WTC11 (cell line): ENCODE results near the gene STARD5. TPM values are rescaled to one million over a fixed set of nuclear protein-coding genes. Genes with fewer than 3 reads are reported as not detected.

Experiments
- ATAC-seq: fragments of 200-7000 bp; cut with Tn5 transposase; 2 replicates; pipeline ENCODE4 v1.10.0; 2021; ENCODE audit warnings: mild to moderate bottlenecking, moderate library complexity
- CTCF ChIA-PET: fragments of 300-600 bp; sonication (Branson Sonifier 250); formaldehyde crosslinking; loops from one replicate; lab custom pipeline; 2021; ENCODE audit warnings: antibody characterized with exemption; lab: Charles Lee
- POLR2A ChIA-PET: fragments of 350-600 bp; sonication (Branson Sonifier 250); formaldehyde crosslinking; loops from one replicate; lab custom pipeline; 2021; ENCODE audit warnings: antibody characterized with exemption; lab: Charles Lee
- DNase-seq: peaks from one replicate; pipeline ENCODE4 v3.0.0; 2021; ENCODE audit warnings: low spot score
- H3K27ac Mint-ChIP-seq: 2 replicates; pipeline ENCODE4 v1.8.0; 2021; ENCODE audit warnings: mixed read lengths
- H3K27me3 Mint-ChIP-seq: 2 replicates; pipeline ENCODE4 v1.8.0; 2021; ENCODE audit warnings: low read depth, mild to moderate bottlenecking, moderate library complexity, mixed read lengths
- H3K36me3 Mint-ChIP-seq: 2 replicates; pipeline ENCODE4 v1.8.0; 2021; ENCODE audit warnings: mixed read lengths
- H3K4me1 Mint-ChIP-seq: 2 replicates; pipeline ENCODE4 v1.8.0; 2022; ENCODE audit warnings: mixed read lengths
- H3K4me3 Mint-ChIP-seq: 2 replicates; pipeline ENCODE4 v1.8.0; 2021; ENCODE audit warnings: mild to moderate bottlenecking, moderate library complexity, mixed read lengths
- H3K9me3 Mint-ChIP-seq: 2 replicates; pipeline ENCODE4 v1.8.0; 2021; ENCODE audit warnings: mixed read lengths
- CREM ChIP-seq: sonication (generic); formaldehyde crosslinking; IDR thresholded peaks from 2 replicates; pipeline ENCODE4 v1.8.1; 2022; ENCODE audit warnings: mild to moderate bottlenecking, missing genetic modification reagents, moderate library complexity
- E2F4 ChIP-seq: sonication (generic); formaldehyde crosslinking; IDR thresholded peaks from 2 replicates; pipeline ENCODE4 v1.8.1; 2022; ENCODE audit warnings: low read depth, mild to moderate bottlenecking, moderate library complexity, missing genetic modification reagents, borderline replicate concordance
- FOXK1 ChIP-seq: sonication (generic); formaldehyde crosslinking; IDR thresholded peaks from 2 replicates; pipeline ENCODE4 v1.8.0; 2022; ENCODE audit warnings: mild to moderate bottlenecking, moderate library complexity, missing genetic modification reagents
- SOX15 ChIP-seq: fragments of 250-450 bp; sonication (Bioruptor Pico); IDR thresholded peaks from 2 replicates; pipeline ENCODE4 v1.9.0; 2021; ENCODE audit warnings: mild to moderate bottlenecking
- TEAD1 ChIP-seq: sonication (generic); formaldehyde crosslinking; IDR thresholded peaks from 2 replicates; pipeline ENCODE4 v1.8.0; 2022; ENCODE audit warnings: mild to moderate bottlenecking, missing genetic modification reagents
- ZNF138 ChIP-seq: sonication (generic); formaldehyde crosslinking; conservative IDR thresholded peaks from 2 replicates; pipeline ENCODE4 v1.8.1; 2022; ENCODE audit warnings: mild to moderate bottlenecking, moderate library complexity, missing genetic modification reagents
- ZNF423 ChIP-seq: fragments of 250-450 bp; sonication (Bioruptor Pico); IDR thresholded peaks from 2 replicates; pipeline ENCODE4 v2.1.2; 2022; ENCODE audit warnings: mild to moderate bottlenecking, moderate library complexity
- ZNF532 ChIP-seq: fragments of 250-450 bp; sonication (Bioruptor Pico); IDR thresholded peaks from 2 replicates; pipeline ENCODE4 v1.9.0; 2021; ENCODE audit warnings: mild to moderate bottlenecking, borderline replicate concordance
- total RNA-seq: library from RNA; stranded (reverse); gene quantifications from 3 replicates; pipeline ENCODE4 v1.2.3, GENCODE V29; 2021
- TF ChIP-seq, protein P1 (sequence below): sonication (generic); formaldehyde crosslinking; IDR thresholded peaks from 2 replicates; pipeline ENCODE4 v1.8.1; 2023; ENCODE audit warnings: mild to moderate bottlenecking, missing genetic modification reagents, moderate library complexity
- TF ChIP-seq, protein P2 (sequence below): sonication (generic); formaldehyde crosslinking; IDR thresholded peaks from 2 replicates; pipeline ENCODE4 v1.8.1; 2023; ENCODE audit warnings: mild to moderate bottlenecking, moderate library complexity, missing genetic modification reagents
- TF ChIP-seq, protein P3 (sequence below): fragments of 250-450 bp; sonication (Bioruptor Pico); IDR thresholded peaks from 2 replicates; pipeline ENCODE4 v1.8.0; 2021; ENCODE audit warnings: mild to moderate bottlenecking
- TF ChIP-seq, protein P4 (sequence below): sonication (generic); formaldehyde crosslinking; IDR thresholded peaks from 2 replicates; pipeline ENCODE4 v1.8.0; 2022; ENCODE audit warnings: mild to moderate bottlenecking, missing genetic modification reagents

STARD5 gene
- total RNA-seq, 1 experiment from 2014 or later = 6.8 TPM

DNA sequence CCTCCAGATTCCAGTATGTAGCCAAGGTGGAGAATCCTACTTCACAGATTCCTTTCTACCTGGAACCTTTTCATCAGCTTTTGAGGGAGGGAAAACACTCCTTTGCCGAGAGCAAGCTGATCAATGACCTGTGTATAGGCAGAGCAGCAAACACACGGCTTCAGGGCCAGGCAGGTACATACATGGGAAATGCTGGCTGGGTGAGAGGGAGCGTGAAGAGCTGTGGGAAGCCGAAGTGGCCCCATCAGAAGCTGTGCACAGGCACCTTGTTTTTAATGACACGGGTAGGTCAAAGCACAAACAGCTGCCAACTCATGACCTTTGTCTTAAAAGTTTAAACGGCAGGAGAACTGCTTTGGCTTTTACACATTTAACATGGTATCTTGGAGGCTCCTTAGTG lies 25.3 kb downstream of the STARD5 start (continued):
- TF ChIP-seq, protein P1, sequence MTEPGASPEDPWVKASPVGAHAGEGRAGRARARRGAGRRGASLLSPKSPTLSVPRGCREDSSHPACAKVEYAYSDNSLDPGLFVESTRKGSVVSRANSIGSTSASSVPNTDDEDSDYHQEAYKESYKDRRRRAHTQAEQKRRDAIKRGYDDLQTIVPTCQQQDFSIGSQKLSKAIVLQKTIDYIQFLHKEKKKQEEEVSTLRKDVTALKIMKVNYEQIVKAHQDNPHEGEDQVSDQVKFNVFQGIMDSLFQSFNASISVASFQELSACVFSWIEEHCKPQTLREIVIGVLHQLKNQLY (CRISPR knock-in tag) = no peak

- Mint-ChIP-seq H3K9me3 (no peaks in the 10 kb centered on the region), H3K4me3 (no peak overlapping the region)
- no peak for DNase-seq
- POLR2A ChIA-PET = no interaction called here
- TF ChIP-seq, protein P2, sequence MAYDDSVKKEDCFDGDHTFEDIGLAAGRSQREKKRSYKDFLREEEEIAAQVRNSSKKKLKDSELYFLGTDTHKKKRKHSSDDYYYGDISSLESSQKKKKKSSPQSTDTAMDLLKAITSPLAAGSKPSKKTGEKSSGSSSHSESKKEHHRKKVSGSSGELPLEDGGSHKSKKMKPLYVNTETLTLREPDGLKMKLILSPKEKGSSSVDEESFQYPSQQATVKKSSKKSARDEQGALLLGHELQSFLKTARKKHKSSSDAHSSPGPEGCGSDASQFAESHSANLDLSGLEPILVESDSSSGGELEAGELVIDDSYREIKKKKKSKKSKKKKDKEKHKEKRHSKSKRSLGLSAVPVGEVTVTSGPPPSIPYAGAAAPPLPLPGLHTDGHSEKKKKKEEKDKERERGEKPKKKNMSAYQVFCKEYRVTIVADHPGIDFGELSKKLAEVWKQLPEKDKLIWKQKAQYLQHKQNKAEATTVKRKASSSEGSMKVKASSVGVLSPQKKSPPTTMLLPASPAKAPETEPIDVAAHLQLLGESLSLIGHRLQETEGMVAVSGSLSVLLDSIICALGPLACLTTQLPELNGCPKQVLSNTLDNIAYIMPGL (CRISPR knock-in tag) = no peak
- TF ChIP-seq ZNF138 (no peak), E2F4 (CRISPR knock-in tag) (no peak), ZNF423 (no peak), FOXK1 (CRISPR knock-in tag) (no peak), TEAD1 (CRISPR knock-in tag) (no peak), SOX15 (CRISPR knock-in tag) (no peak), CREM (CRISPR knock-in tag) (no peak), ZNF532 (no peak)
- TF ChIP-seq, protein P3, sequence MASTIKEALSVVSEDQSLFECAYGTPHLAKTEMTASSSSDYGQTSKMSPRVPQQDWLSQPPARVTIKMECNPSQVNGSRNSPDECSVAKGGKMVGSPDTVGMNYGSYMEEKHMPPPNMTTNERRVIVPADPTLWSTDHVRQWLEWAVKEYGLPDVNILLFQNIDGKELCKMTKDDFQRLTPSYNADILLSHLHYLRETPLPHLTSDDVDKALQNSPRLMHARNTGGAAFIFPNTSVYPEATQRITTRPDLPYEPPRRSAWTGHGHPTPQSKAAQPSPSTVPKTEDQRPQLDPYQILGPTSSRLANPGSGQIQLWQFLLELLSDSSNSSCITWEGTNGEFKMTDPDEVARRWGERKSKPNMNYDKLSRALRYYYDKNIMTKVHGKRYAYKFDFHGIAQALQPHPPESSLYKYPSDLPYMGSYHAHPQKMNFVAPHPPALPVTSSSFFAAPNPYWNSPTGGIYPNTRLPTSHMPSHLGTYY (CRISPR knock-in tag) = no peak
- TF ChIP-seq, protein P4, sequence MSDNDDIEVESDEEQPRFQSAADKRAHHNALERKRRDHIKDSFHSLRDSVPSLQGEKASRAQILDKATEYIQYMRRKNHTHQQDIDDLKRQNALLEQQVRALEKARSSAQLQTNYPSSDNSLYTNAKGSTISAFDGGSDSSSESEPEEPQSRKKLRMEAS = no peak
- TF ChIP-seq, protein P1 (CRISPR knock-in tag) = no peak
- TF ChIP-seq, all 79 proteins: peak for 0
- H3K27me3 Mint-ChIP-seq = peaks cover 8% of the 10 kb centered on the region
- ATAC-seq = no peak
- no peaks in the 10 kb centered on the region for H3K36me3 Mint-ChIP-seq
- CTCF ChIA-PET = interaction anchor here (1.1 to 1.7 kb wide), 3 partner anchors 26 to 32 kb away, joined by 3 to 7 read pairs (median 7); partner anchors contain the start of gene STARD5
- no peak overlapping the region for H3K27ac Mint-ChIP-seq
- H3K4me1 Mint-ChIP-seq = peaks cover 37% of the 10 kb centered on the region
These were observed 26.1 kb downstream of the STARD5 start for GRCh38 chr15:81297603-81298575.
